Spleen (tissue), 11 donors: ENCODE data around the gene COL23A1. TPM values are rescaled to one million over a fixed set of nuclear protein-coding genes. Genes with fewer than 3 reads are reported as not detected.

Source experiments
- DNase-seq: peaks from one replicate; pipeline ENCODE4 v3.0.0-alpha.2; 2020
- H3K27ac ChIP-seq, 8 donors: fragments of 200-600 bp; sonication (generic) in 7 of 8; 1 replicate in 4 of 8; 2 replicates in 4 of 8; pipeline versions ENCODE4 v1.5.0 to v1.8.0; 2016 to 2021; ENCODE audit warnings: inconsistent platforms in 4 of 8, mild to moderate bottlenecking in 4 of 8, moderate library complexity in 1 of 8
- H3K27me3 ChIP-seq, 7 donors: fragments of 200-600 bp; sonication (generic) in 6 of 7; replicated peaks in 1 of 7; 1 replicate in 4 of 7; 2 replicates in 3 of 7; pipeline versions ENCODE4 v1.5.0 to v1.8.0; 2016 to 2021; ENCODE audit warnings: inconsistent platforms in 3 of 7, mild to moderate bottlenecking in 1 of 7
- H3K36me3 ChIP-seq, 6 donors: fragments of 200-600 bp; sonication (generic) in 5 of 6; 1 replicate in 4 of 6; 2 replicates in 2 of 6; pipeline versions ENCODE4 v1.5.0 to v1.8.0; 2016 to 2021; ENCODE audit warnings: inconsistent platforms in 2 of 6
- H3K4me1 ChIP-seq, 6 donors: fragments of 200-600 bp; sonication (generic) in 5 of 6; 1 replicate in 3 of 6; 2 replicates in 3 of 6; pipeline versions ENCODE4 v1.5.0 to v1.8.0; 2016 to 2021; ENCODE audit warnings: inconsistent platforms in 3 of 6
- H3K4me3 ChIP-seq, 8 donors: fragments of 200-600 bp; sonication (generic) in 7 of 8; 1 replicate in 4 of 8; 2 replicates in 4 of 8; pipeline versions ENCODE4 v1.5.0 to v1.8.0; 2016 to 2021; ENCODE audit warnings: inconsistent platforms in 4 of 8, mild to moderate bottlenecking in 4 of 8, moderate library complexity in 2 of 8
- H3K9me3 ChIP-seq, 8 donors: fragments of 200-600 bp; sonication (generic) in 7 of 8; 1 replicate in 4 of 8; 2 replicates in 4 of 8; pipeline versions ENCODE4 v1.5.0 to v1.8.0; 2016 to 2021; ENCODE audit warnings: inconsistent platforms in 4 of 8
- POLR2A ChIP-seq, 3 donors: fragments of 450-650 bp; IDR thresholded peaks; one replicate each; pipeline ENCODE4 v1.5.1; 2017; ENCODE audit warnings: antibody characterized with exemption in 3 of 3, mild to moderate bottlenecking in 1 of 3
- POLR2AphosphoS5 ChIP-seq, 3 donors: sonication (generic); formaldehyde crosslinking; IDR thresholded peaks; one replicate each; pipeline ENCODE4 v1.5.1; 2017; ENCODE audit warnings: antibody characterized with exemption in 3 of 3
- WGBS, 5 donors: extraction: QIAGEN DNeasy Blood & Tissue Kit in 3 of 5; methylation state at CpG; one replicate each; pipeline versions ENCODE4 v1.1.5 to v1.1.7; 2013 to 2018; 5-methylcytosine and 5-hydroxymethylcytosine counted together
- intact Hi-C: fragments of 100-400 bp; cut with DNase I; formaldehyde crosslinking; loops from one replicate; pipeline ENCODE4 v1.15.0; 2023; ENCODE audit warnings: low total_unique reads
- polyA plus RNA-seq, 3 donors: library from polyadenylated mRNA; stranded (reverse); fragments of 200-250 nt; gene quantifications; one replicate each; pipeline ENCODE4 v1.2.1, GENCODE V29; 2013
- total RNA-seq, 7 donors: library from RNA; depleted of rRNA in 3 of 7; stranded (reverse); fragments of >200 nt in 3 of 7; fragmentation: NEBNext Ultra II Directional in 4 of 7; extraction: Animal tissue kit (Norgen Biotek cat#: 25700) in 4 of 7; gene quantifications; one replicate each; pipeline versions ENCODE4 v1.1.0 to v1.2.1, GENCODE V29; 2016 to 2021
- TF ChIP-seq, protein P1 (sequence below), 11 experiments: fragments of 200-600 bp in 7 of 11; fragments of 450-650 bp in 4 of 11; sonication (generic) in 4 of 11; IDR thresholded peaks in 8 of 11; conservative IDR thresholded peaks in 3 of 11; 1 replicate in 7 of 11; 2 replicates in 4 of 11; pipeline versions ENCODE4 v1.4.0 to v1.8.0; 2016 to 2021; ENCODE audit warnings: antibody characterized with exemption in 11 of 11, inconsistent platforms in 4 of 11, mild to moderate bottlenecking in 1 of 11
- donor health status: healthy with polysubstance abuse.
- donor health status: DM: no; HTN: no; CAD: no; lungs with moderate emphysema.
- donor health status: DM: no; HTN: no; CAD: no.
- donor health status: Bipolar disorder and iron deficiency.
- donor health status: healthy.
- donor health status: DM: no; HTN: no; CAD: no.
- donor health status: DM: yes; HTN: yes; CAD: no.

Gene COL23A1
- total and polyA plus RNA-seq, 10 donors: 0.63 to 3.8 (median 1.9) TPM

DNA sequence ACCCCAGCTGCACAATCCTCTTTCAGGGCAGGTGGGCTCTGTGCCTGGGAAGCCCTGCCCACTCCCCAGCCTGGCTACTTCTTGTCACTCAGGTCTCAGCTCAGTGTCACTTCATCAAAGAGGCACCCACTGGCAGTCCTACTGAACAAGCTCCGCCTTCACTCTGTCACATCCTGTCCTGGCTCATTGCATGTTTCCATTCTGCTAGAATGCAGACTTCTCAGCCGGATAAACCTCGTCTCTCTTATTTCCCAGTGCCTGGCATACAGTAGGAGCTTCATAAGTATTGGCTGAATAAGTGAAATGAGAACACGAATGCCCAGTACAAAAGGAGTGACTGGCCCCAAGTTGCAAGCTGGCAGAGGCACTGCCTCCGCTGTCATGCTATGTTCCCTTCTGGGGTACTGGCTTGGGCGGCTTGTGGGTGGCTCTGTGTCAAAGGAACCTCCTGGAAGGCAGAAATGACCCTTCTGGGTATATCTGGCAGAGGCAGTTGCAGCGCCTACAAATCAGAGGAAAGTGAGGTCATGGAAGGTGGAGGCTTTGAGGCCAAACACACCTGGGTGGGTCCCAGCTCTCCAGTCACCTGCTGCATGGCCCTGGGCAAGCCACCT, 259.3 kb downstream of the COL23A1 start:
- Histone ChIP-seq H3K9me3 (no peaks in the 10 kb centered on the region), H3K36me3 (no peaks in the 10 kb centered on the region), H3K27me3 (peaks cover 0 to 6% (median 0%) of the 10 kb centered on the region in 7 donors), H3K27ac (peak overlapping the region in 7 of 8 donors; percentile 45 to 80 (median 72)), H3K4me1 (peaks cover 4 to 66% (median 33%) of the 10 kb centered on the region in 6 donors), H3K4me3 (no peak overlapping the region)
- peak; percentile 76 for DNase-seq
- 58 to 78% (median 66%) methylated on average over 6 to 7 of the region's 7 CpGs for WGBS, 5 donors
- TF ChIP-seq POLR2AphosphoS5 (IDR thresholded peaks at IDR 0.05) (peak in 1 of 3 donors; percentile 14), POLR2A (IDR thresholded peaks at IDR 0.05) (no peak)
- intact Hi-C loops: no loop called here

DNA sequence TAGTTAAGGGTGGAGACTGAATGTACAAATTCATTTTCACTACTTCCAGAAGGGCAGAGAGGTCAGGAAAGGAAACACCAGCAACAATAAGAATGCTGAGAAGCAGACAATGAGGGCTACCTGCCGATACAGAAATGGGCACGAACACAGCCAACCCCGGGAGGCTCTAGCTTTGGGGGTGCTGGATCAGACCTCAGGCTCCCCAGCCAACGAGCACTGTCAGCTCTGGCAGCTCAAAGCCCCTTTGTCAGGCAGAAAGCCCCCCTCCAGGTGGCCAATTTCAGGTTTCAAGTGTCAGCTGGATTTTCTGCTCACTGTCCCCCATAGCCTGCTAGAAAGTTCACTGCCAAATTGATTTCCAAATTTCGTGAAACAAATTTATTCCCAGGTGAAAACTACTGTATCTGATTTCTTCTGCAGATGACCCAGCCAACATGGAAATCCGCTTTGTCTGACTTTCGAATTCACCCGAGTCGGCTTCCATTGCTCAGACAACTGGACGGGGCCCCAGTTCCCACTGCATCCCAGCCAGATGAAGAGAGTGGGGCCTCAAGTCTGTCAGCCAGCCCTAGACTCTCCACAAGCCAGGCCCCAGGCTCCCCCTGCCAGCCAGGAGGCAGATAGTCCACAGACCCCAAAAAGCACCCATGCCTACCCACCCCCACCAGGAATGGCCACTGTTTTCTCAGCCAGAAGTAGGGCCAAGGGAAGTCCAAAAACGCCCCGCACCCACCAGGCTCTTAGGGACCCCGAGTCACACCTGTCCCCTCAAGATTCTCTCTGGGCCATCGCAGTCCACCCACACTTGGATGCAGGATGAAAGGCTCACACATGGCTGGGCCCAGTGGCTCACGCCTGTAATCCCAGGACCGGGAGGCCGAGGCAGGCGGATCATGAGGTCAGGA, 261.1 kb downstream of the COL23A1 start:
- Histone ChIP-seq H3K4me1 (peaks cover 4 to 67% (median 31%) of the 10 kb centered on the region in 6 donors), H3K27ac (no peak overlapping the region), H3K36me3 (no peaks in the 10 kb centered on the region), H3K9me3 (no peaks in the 10 kb centered on the region), H3K4me3 (no peak overlapping the region), H3K27me3 (peaks cover 0 to 6% (median 0%) of the 10 kb centered on the region in 7 donors)
- 87 to 96% (median 90%) methylated on average over 18 of the region's 18 CpGs for WGBS, 5 donors
- intact Hi-C loops: no loop called here
- TF ChIP-seq POLR2AphosphoS5 (IDR thresholded peaks at IDR 0.05) (no peak), POLR2A (IDR thresholded peaks at IDR 0.05) (no peak)
- TF ChIP-seq, protein P1, sequence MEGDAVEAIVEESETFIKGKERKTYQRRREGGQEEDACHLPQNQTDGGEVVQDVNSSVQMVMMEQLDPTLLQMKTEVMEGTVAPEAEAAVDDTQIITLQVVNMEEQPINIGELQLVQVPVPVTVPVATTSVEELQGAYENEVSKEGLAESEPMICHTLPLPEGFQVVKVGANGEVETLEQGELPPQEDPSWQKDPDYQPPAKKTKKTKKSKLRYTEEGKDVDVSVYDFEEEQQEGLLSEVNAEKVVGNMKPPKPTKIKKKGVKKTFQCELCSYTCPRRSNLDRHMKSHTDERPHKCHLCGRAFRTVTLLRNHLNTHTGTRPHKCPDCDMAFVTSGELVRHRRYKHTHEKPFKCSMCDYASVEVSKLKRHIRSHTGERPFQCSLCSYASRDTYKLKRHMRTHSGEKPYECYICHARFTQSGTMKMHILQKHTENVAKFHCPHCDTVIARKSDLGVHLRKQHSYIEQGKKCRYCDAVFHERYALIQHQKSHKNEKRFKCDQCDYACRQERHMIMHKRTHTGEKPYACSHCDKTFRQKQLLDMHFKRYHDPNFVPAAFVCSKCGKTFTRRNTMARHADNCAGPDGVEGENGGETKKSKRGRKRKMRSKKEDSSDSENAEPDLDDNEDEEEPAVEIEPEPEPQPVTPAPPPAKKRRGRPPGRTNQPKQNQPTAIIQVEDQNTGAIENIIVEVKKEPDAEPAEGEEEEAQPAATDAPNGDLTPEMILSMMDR (IDR thresholded peaks at IDR 0.05 in 8 of 11, conservative IDR thresholded peaks at IDR 0.05 in 3 of 11): no peak
- peak; percentile 64 for DNase-seq

DNA sequence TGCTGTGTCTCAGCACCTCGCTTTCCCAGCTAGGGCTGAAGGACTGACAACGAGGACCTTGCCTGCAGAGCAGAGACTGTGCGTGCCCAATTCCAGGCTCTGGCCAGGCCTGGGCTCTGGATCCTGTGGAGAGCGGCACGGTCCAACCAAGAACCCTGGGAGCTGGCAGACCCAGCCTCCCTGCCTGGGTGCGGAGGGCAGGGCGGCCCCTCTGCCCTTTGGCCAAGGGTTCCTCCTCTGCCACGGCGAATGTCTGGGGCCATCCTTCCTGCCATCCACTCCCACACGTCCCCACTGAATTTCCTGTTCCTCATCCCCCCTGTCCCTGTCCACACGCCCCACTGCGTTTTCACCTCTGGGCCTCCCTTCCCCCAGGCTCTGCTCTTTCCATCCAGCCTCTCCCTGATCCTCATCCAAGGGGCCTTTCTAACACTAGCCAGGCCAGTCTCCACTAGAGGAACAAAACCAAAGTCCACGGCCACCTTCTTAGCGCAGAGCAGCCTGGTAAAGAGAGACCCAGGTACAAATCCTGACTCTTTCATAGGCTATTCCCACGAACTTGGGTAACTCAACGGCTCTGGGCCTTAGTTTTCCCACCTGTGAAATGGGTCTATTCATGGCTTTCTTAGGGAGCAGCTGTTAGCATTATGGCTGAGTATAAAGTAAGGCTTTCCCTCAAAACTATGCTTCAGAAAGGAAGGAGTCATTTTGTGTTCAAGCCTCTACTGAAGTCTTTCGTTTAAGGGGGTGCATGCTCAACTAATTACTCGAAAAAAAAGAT, 262.1 kb downstream of the COL23A1 start:
- Histone ChIP-seq H3K9me3 (no peaks in the 10 kb centered on the region), H3K27ac (no peak overlapping the region), H3K36me3 (no peaks in the 10 kb centered on the region), H3K4me3 (no peak overlapping the region), H3K27me3 (peaks cover 0 to 6% (median 0%) of the 10 kb centered on the region in 7 donors), H3K4me1 (peaks cover 4 to 58% (median 30%) of the 10 kb centered on the region in 6 donors)
- peak; percentile 69 for DNase-seq
- peak in 2 of 3 donors; percentile 18 to 59 for TF ChIP-seq POLR2AphosphoS5 (IDR thresholded peaks at IDR 0.05)
- TF ChIP-seq, protein P1 (IDR thresholded peaks at IDR 0.05 in 8 of 11, conservative IDR thresholded peaks at IDR 0.05 in 3 of 11): no peak
- TF ChIP-seq POLR2A (IDR thresholded peaks at IDR 0.05): no peak
- whole genome bisulfite sequencing, 5 donors: 57 to 65% (median 62%) methylated on average over 13 to 18 of the region's 18 CpGs
- intact Hi-C loops: no loop called here

DNA sequence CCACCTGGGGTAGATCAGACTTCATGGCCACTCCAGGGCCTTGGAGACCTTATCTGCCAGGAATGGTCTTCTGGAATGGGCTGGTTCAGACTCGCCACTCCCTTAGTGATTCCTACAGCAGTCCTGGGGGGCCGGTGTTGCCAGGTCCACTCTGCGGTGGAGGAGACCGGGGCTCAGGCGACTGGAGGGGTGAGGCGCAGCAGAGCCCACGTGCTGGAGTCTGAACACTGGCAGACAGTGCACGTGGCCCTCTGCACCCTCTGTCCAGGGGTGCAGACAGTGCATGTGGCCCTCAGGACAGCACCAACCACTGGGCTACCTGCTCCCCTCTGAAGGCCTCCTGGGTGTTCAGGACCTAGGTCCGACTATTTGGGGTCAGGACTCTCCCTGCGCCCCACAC, 262.7 kb downstream of the COL23A1 start:
- TF ChIP-seq, protein P1 (IDR thresholded peaks at IDR 0.05 in 8 of 11, conservative IDR thresholded peaks at IDR 0.05 in 3 of 11): no peak
- intact Hi-C loops: no loop called here
- H3K27ac ChIP-seq: no peak overlapping the region
- no peaks in the 10 kb centered on the region for H3K9me3 ChIP-seq
- H3K36me3 ChIP-seq: no peaks in the 10 kb centered on the region
- DNase-seq: peak; percentile 57
- H3K4me3 ChIP-seq: no peak overlapping the region
- 85 to 95% (median 86%) methylated on average over 7 to 10 of the region's 10 CpGs; no CpG with 5 or more reads in 1 of the 5 donors for WGBS, 5 donors
- H3K4me1 ChIP-seq: peaks cover 4 to 51% (median 27%) of the 10 kb centered on the region in 6 donors
- peaks cover 0 to 6% (median 0%) of the 10 kb centered on the region in 7 donors for H3K27me3 ChIP-seq
